HEK293 (cell line): ENCODE results near the gene HOXB7.

Experiments used
- BCL11B ChIP-seq: fragments of 450-650 bp; formaldehyde crosslinking; IDR thresholded peaks from 2 replicates; pipeline ENCODE4 v1.5.1; 2016; ENCODE audit warnings: low read depth, missing biosample characterization, missing genetic modification characterization
- EGR2 ChIP-seq: fragments of 450-650 bp; formaldehyde crosslinking; IDR thresholded peaks from 2 replicates; pipeline ENCODE4 v1.5.1; 2016; ENCODE audit warnings: low read depth, missing biosample characterization, missing genetic modification characterization
- GLIS1 ChIP-seq: fragments of 450-650 bp; formaldehyde crosslinking; IDR thresholded peaks from 2 replicates; pipeline ENCODE4 v1.5.1; 2016; ENCODE audit warnings: missing biosample characterization, missing genetic modification characterization
- HOXA7 ChIP-seq: sonication (generic); formaldehyde crosslinking; IDR thresholded peaks from 2 replicates; pipeline ENCODE4 v1.8.1; 2022; ENCODE audit warnings: missing genetic modification reagents, borderline replicate concordance
- SCRT2 ChIP-seq: fragments of 450-650 bp; formaldehyde crosslinking; IDR thresholded peaks from 2 replicates; pipeline ENCODE4 v1.5.1; 2016; ENCODE audit warnings: missing biosample characterization, missing genetic modification characterization
- SP3 ChIP-seq: fragments of 450-650 bp; formaldehyde crosslinking; IDR thresholded peaks from 2 replicates; pipeline ENCODE4 v1.5.1; 2016; ENCODE audit warnings: missing biosample characterization, missing genetic modification characterization
- SP7 ChIP-seq: fragments of 450-650 bp; formaldehyde crosslinking; IDR thresholded peaks from 2 replicates; pipeline ENCODE4 v1.5.1; 2016; ENCODE audit warnings: missing biosample characterization, missing genetic modification characterization
- ZBTB7A ChIP-seq: fragments of 450-650 bp; formaldehyde crosslinking; IDR thresholded peaks from 2 replicates; pipeline ENCODE4 v1.5.1; 2016; ENCODE audit warnings: low read depth, missing biosample characterization, missing genetic modification characterization
- ZBTB8A ChIP-seq: fragments of 450-650 bp; formaldehyde crosslinking; IDR thresholded peaks from 2 replicates; pipeline ENCODE4 v1.5.1; 2016; ENCODE audit warnings: missing biosample characterization, missing genetic modification characterization
- ZFP69B ChIP-seq: fragments of 450-650 bp; formaldehyde crosslinking; IDR thresholded peaks from 2 replicates; pipeline ENCODE4 v1.5.1; 2016; ENCODE audit warnings: missing biosample characterization, missing genetic modification characterization
- ZNF155 ChIP-seq: fragments of 450-650 bp; formaldehyde crosslinking; IDR thresholded peaks from 2 replicates; pipeline ENCODE4 v1.5.1; 2016; ENCODE audit warnings: missing biosample characterization, missing genetic modification characterization
- ZNF157 ChIP-seq: fragments of 450-650 bp; formaldehyde crosslinking; IDR thresholded peaks from 2 replicates; pipeline ENCODE4 v1.5.1; 2016; ENCODE audit warnings: missing biosample characterization, missing genetic modification characterization
- ZNF24 ChIP-seq: fragments of 450-650 bp; formaldehyde crosslinking; IDR thresholded peaks from 2 replicates; pipeline ENCODE4 v1.5.1; 2016; ENCODE audit warnings: missing biosample characterization, missing genetic modification characterization
- ZNF341 ChIP-seq: fragments of 450-650 bp; formaldehyde crosslinking; IDR thresholded peaks from 2 replicates; pipeline ENCODE4; 2016; ENCODE audit warnings: low read depth, missing biosample characterization, missing genetic modification characterization
- ZNF391 ChIP-seq: fragments of 450-650 bp; formaldehyde crosslinking; IDR thresholded peaks from 2 replicates; pipeline ENCODE4 v1.5.1; 2016; ENCODE audit warnings: low read depth, missing biosample characterization, missing genetic modification characterization, borderline replicate concordance
- ZNF416 ChIP-seq: fragments of 450-650 bp; formaldehyde crosslinking; IDR thresholded peaks from 2 replicates; pipeline ENCODE4 v1.5.1; 2016; ENCODE audit warnings: missing biosample characterization, missing genetic modification characterization
- ZNF423 ChIP-seq: fragments of 450-650 bp; formaldehyde crosslinking; IDR thresholded peaks from 2 replicates; pipeline ENCODE4 v1.5.1; 2016; ENCODE audit warnings: missing biosample characterization, missing genetic modification characterization
- ZNF48 ChIP-seq: fragments of 450-650 bp; formaldehyde crosslinking; IDR thresholded peaks from 2 replicates; pipeline ENCODE4 v1.5.1; 2016; ENCODE audit warnings: missing biosample characterization, missing genetic modification characterization
- ZNF514 ChIP-seq: fragments of 450-650 bp; formaldehyde crosslinking; IDR thresholded peaks from 2 replicates; pipeline ENCODE4 v1.5.1; 2016; ENCODE audit warnings: missing biosample characterization, missing genetic modification characterization
- ZNF571 ChIP-seq: fragments of 450-650 bp; formaldehyde crosslinking; IDR thresholded peaks from 2 replicates; pipeline ENCODE4 v1.5.0; 2017; ENCODE audit warnings: missing biosample characterization, missing genetic modification characterization
- ZNF623 ChIP-seq: fragments of 450-650 bp; formaldehyde crosslinking; IDR thresholded peaks from 2 replicates; pipeline ENCODE4 v1.5.1; 2016; ENCODE audit warnings: missing biosample characterization, missing genetic modification characterization
- ZNF624 ChIP-seq: fragments of 450-650 bp; formaldehyde crosslinking; IDR thresholded peaks from 2 replicates; pipeline ENCODE4 v1.5.1; 2017; ENCODE audit warnings: missing biosample characterization, missing genetic modification characterization
- ZNF777 ChIP-seq: fragments of 450-650 bp; formaldehyde crosslinking; IDR thresholded peaks from 2 replicates; pipeline ENCODE4 v1.5.1; 2017; ENCODE audit warnings: missing biosample characterization, missing genetic modification characterization, borderline replicate concordance
- ZNF830 ChIP-seq: fragments of 450-650 bp; IDR thresholded peaks from 2 replicates; pipeline ENCODE4 v1.5.0; 2018; ENCODE audit warnings: missing biosample characterization, missing genetic modification characterization, low read depth, mild to moderate bottlenecking, moderate library complexity
- ZNF837 ChIP-seq: fragments of 450-650 bp; formaldehyde crosslinking; IDR thresholded peaks from 2 replicates; pipeline ENCODE4 v1.5.1; 2016; ENCODE audit warnings: missing biosample characterization, missing genetic modification characterization
- ZSCAN16 ChIP-seq: fragments of 450-650 bp; formaldehyde crosslinking; IDR thresholded peaks from 2 replicates; pipeline ENCODE4 v1.5.1; 2016; ENCODE audit warnings: missing biosample characterization, missing genetic modification characterization
- TF ChIP-seq, protein P1 (sequence below): fragments of 450-650 bp; formaldehyde crosslinking; IDR thresholded peaks from 2 replicates; pipeline ENCODE4 v1.5.1; 2017; ENCODE audit warnings: missing biosample characterization, missing genetic modification characterization
- TF ChIP-seq, protein P2 (sequence below): fragments of 450-650 bp; formaldehyde crosslinking; IDR thresholded peaks from 2 replicates; pipeline ENCODE4; 2016; ENCODE audit warnings: missing biosample characterization, missing genetic modification characterization
- TF ChIP-seq, protein P3 (sequence below): fragments of 450-650 bp; formaldehyde crosslinking; conservative IDR thresholded peaks from 2 replicates; pipeline ENCODE4 v1.5.1; 2016; ENCODE audit warnings: low read depth, missing biosample characterization, missing genetic modification characterization
- TF ChIP-seq, protein P4 (sequence below): fragments of 450-650 bp; formaldehyde crosslinking; conservative IDR thresholded peaks from 2 replicates; pipeline ENCODE4 v1.5.1; 2016; ENCODE audit warnings: low read depth, missing biosample characterization, missing genetic modification characterization

Gene HOXB7

DNA sequence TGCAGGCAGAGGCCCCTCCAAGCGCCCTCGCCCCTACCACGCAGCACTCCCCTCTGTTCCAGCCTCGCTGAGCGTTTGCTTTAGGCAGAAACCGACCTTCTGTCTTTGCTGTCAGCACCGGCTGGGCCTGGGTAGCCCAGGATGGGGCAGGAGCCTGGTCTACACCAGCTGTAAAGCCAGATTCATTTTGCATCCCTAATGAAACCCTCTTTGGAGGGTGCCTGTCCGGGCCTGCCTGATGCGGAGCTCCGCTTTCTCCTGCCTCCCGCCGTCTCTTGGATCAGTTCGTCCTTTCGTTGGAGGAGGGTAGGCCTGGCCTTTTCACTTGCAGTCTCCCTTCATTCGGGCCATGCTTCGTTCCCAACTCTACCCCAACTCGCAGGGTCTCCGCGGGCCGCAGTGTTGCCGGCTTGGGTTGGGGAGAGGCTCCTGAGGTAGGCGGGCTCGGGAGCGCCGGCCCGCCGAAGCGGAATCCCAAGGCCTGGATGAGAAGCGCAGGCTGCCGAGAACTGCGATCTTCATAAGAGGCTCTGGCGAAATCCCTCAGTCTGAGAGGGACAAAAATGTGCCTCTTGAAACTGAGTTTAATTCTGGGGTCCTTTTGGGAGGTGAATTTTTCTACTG lies 9.1 kb upstream of the HOXB7 start (continued):
- TF ChIP-seq, protein P1, sequence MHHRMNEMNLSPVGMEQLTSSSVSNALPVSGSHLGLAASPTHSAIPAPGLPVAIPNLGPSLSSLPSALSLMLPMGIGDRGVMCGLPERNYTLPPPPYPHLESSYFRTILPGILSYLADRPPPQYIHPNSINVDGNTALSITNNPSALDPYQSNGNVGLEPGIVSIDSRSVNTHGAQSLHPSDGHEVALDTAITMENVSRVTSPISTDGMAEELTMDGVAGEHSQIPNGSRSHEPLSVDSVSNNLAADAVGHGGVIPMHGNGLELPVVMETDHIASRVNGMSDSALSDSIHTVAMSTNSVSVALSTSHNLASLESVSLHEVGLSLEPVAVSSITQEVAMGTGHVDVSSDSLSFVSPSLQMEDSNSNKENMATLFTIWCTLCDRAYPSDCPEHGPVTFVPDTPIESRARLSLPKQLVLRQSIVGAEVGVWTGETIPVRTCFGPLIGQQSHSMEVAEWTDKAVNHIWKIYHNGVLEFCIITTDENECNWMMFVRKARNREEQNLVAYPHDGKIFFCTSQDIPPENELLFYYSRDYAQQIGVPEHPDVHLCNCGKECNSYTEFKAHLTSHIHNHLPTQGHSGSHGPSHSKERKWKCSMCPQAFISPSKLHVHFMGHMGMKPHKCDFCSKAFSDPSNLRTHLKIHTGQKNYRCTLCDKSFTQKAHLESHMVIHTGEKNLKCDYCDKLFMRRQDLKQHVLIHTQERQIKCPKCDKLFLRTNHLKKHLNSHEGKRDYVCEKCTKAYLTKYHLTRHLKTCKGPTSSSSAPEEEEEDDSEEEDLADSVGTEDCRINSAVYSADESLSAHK (tag by site-specific recombination) = peak; percentile 63
- TF ChIP-seq ZNF48 (tag by site-specific recombination) (no peak), EGR2 (tag by site-specific recombination) (no peak), ZNF423 (tag by site-specific recombination) (no peak), ZBTB8A (tag by site-specific recombination) (peak; percentile 53; the same call in 1 of the 2 replicates), ZSCAN16 (tag by site-specific recombination) (no peak), ZNF24 (tag by site-specific recombination) (no peak), ZNF623 (no peak), ZNF341 (tag by site-specific recombination) (peak; percentile 27; the same call in 1 of the 2 replicates), ZBTB7A (no peak), ZNF416 (tag by site-specific recombination) (no peak), SCRT2 (tag by site-specific recombination) (no peak), ZNF157 (tag by site-specific recombination) (no peak), ZNF777 (tag by site-specific recombination) (no peak), ZNF391 (tag by site-specific recombination) (no peak), ZNF514 (no peak), ZFP69B (tag by site-specific recombination) (no peak), ZNF571 (tag by site-specific recombination) (no peak), ZNF624 (peak; percentile 88), GLIS1 (tag by site-specific recombination) (no peak), SP7 (0 out of 2 replicates have a peak, but pooled peaks have one; percentile 15), HOXA7 (CRISPR knock-in tag) (no peak), ZNF830 (no peak), SP3 (tag by site-specific recombination) (no peak), BCL11B (tag by site-specific recombination) (no peak), ZNF837 (tag by site-specific recombination) (peak; percentile 100), ZNF155 (tag by site-specific recombination) (no peak)
- TF ChIP-seq, protein P2, sequence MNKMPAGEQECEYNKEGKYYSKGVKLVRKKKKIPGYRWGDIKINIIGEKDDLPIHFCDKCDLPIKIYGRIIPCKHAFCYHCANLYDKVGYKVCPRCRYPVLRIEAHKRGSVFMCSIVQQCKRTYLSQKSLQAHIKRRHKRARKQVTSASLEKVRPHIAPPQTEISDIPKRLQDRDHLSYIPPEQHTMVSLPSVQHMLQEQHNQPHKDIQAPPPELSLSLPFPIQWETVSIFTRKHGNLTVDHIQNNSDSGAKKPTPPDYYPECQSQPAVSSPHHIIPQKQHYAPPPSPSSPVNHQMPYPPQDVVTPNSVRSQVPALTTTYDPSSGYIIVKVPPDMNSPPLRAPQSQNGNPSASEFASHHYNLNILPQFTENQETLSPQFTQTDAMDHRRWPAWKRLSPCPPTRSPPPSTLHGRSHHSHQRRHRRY = no peak
- TF ChIP-seq, protein P3, sequence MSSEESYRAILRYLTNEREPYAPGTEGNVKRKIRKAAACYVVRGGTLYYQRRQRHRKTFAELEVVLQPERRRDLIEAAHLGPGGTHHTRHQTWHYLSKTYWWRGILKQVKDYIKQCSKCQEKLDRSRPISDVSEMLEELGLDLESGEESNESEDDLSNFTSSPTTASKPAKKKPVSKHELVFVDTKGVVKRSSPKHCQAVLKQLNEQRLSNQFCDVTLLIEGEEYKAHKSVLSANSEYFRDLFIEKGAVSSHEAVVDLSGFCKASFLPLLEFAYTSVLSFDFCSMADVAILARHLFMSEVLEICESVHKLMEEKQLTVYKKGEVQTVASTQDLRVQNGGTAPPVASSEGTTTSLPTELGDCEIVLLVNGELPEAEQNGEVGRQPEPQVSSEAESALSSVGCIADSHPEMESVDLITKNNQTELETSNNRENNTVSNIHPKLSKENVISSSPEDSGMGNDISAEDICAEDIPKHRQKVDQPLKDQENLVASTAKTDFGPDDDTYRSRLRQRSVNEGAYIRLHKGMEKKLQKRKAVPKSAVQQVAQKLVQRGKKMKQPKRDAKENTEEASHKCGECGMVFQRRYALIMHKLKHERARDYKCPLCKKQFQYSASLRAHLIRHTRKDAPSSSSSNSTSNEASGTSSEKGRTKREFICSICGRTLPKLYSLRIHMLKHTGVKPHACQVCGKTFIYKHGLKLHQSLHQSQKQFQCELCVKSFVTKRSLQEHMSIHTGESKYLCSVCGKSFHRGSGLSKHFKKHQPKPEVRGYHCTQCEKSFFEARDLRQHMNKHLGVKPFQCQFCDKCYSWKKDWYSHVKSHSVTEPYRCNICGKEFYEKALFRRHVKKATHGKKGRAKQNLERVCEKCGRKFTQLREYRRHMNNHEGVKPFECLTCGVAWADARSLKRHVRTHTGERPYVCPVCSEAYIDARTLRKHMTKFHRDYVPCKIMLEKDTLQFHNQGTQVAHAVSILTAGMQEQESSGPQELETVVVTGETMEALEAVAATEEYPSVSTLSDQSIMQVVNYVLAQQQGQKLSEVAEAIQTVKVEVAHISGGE (tag by site-specific recombination) = no peak
- TF ChIP-seq, protein P4, sequence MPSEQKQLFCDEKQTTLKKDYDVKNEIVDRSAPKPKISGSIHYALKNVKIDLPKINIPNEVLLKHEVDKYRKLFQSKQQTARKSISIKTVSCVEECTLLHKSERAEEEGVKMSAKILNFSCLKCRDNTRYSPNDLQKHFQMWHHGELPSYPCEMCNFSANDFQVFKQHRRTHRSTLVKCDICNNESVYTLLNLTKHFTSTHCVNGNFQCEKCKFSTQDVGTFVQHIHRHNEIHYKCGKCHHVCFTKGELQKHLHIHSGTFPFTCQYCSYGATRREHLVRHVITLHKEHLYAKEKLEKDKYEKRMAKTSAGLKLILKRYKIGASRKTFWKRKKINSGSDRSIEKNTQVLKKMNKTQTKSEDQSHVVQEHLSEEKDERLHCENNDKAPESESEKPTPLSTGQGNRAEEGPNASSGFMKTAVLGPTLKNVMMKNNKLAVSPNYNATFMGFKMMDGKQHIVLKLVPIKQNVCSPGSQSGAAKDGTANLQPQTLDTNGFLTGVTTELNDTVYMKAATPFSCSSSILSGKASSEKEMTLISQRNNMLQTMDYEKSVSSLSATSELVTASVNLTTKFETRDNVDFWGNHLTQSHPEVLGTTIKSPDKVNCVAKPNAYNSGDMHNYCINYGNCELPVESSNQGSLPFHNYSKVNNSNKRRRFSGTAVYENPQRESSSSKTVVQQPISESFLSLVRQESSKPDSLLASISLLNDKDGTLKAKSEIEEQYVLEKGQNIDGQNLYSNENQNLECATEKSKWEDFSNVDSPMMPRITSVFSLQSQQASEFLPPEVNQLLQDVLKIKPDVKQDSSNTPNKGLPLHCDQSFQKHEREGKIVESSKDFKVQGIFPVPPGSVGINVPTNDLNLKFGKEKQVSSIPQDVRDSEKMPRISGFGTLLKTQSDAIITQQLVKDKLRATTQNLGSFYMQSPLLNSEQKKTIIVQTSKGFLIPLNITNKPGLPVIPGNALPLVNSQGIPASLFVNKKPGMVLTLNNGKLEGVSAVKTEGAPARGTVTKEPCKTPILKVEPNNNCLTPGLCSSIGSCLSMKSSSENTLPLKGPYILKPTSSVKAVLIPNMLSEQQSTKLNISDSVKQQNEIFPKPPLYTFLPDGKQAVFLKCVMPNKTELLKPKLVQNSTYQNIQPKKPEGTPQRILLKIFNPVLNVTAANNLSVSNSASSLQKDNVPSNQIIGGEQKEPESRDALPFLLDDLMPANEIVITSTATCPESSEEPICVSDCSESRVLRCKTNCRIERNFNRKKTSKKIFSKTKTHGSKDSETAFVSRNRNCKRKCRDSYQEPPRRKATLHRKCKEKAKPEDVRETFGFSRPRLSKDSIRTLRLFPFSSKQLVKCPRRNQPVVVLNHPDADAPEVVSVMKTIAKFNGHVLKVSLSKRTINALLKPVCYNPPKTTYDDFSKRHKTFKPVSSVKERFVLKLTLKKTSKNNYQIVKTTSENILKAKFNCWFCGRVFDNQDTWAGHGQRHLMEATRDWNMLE (tag by site-specific recombination) = no peak
